ENCODE measurements around the gene PIKFYVE. TPM values are rescaled to one million over a fixed set of nuclear protein-coding genes. Genes with fewer than 3 reads are reported as not detected.

The PIKFYVE gene
- total and polyA plus RNA-seq, 7 donors: 2.8 to 14.2 (median 12.0) TPM

DNA sequence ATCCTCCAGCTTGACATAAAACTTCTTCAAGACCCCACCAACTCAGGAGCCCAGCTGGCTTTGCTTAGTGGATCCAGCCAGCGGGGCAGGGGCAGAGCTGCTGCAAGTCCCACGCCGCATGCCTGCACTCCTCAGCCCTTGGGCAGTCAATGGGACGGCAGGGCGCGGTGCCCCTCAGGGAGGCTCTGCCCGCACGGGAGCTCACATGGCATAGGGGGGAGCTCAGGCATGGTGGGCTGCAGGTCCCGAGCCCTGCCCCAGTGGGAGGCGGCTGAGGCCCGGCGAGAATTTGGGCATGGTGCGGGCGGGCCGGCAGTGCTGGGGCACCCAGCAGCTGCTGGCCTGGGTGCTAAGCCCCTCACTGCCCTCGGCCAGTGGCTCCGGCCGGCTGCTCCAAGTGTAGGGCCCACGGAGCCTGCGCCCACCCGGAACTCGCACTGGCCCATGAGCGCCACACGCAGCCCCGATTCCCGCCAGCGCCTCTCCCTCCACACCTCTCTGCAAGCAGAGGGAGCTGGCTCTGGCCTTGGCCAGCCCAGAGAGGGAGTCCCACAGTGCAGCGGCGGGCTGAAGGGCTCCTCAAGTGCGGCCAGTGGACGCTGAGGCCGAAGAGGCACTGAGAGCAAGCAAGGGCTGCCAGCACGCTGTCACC lies 38.3 kb upstream of the PIKFYVE start:
- Histone ChIP-seq H3K27ac (no peak overlapping the region), H3K27me3 (ENCODE audit: insufficient read depth in 3 of 3, low read length in 2 of 3) (peaks cover 0 to 2% (median 0%) of the 10 kb centered on the region in 3 donors), H3K4me1 (no peaks in the 10 kb centered on the region), H3K36me3 (ENCODE audit: insufficient read depth in 1 of 2, low read depth in 1 of 2) (no peaks in the 10 kb centered on the region), H3K9me3 (no peaks in the 10 kb centered on the region), H3K4me3 (no peak overlapping the region)
- DNase-seq (no peak), ATAC-seq (no peak)
- 90 to 95% (median 94%) methylated on average over 30 to 33 of the region's 33 CpGs for WGBS, 3 donors
- TF ChIP-seq, protein P1, sequence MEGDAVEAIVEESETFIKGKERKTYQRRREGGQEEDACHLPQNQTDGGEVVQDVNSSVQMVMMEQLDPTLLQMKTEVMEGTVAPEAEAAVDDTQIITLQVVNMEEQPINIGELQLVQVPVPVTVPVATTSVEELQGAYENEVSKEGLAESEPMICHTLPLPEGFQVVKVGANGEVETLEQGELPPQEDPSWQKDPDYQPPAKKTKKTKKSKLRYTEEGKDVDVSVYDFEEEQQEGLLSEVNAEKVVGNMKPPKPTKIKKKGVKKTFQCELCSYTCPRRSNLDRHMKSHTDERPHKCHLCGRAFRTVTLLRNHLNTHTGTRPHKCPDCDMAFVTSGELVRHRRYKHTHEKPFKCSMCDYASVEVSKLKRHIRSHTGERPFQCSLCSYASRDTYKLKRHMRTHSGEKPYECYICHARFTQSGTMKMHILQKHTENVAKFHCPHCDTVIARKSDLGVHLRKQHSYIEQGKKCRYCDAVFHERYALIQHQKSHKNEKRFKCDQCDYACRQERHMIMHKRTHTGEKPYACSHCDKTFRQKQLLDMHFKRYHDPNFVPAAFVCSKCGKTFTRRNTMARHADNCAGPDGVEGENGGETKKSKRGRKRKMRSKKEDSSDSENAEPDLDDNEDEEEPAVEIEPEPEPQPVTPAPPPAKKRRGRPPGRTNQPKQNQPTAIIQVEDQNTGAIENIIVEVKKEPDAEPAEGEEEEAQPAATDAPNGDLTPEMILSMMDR (IDR thresholded peaks at IDR 0.05): no peak
- intact Hi-C loops (cut with DNase I): no loop called here

DNA sequence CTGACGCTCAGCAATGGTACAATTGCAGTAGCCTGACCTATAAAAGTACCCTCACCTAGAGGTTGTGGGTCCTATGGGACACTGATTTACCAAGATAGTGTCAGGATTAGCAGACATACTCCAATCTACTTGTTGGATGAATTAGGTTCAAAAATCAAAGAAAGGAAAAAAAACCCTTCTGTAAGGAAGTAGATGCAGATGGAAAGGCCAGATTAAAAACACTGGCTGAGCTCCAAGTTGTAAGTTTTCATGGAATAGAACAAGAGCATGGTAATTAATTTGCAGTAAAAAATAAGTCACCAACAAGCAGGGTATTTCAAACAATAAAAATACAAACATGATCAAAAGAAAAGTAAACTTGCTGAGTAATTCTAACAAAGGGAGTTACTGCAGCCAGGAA lies 37.6 kb upstream of the PIKFYVE start:
- 55 to 60% (median 60%) methylated on average over 1 of the region's 1 CpG for WGBS, 3 donors
- intact Hi-C loops (cut with DNase I): no loop called here
- TF ChIP-seq, protein P1 (IDR thresholded peaks at IDR 0.05): no peak
- no peaks in the 10 kb centered on the region for H3K4me1 ChIP-seq
- no peaks in the 10 kb centered on the region for H3K36me3 ChIP-seq (ENCODE audit: insufficient read depth in 1 of 2, low read depth in 1 of 2)
- H3K4me3 ChIP-seq: no peak overlapping the region
- peaks cover 0 to 2% (median 0%) of the 10 kb centered on the region in 3 donors for H3K27me3 ChIP-seq (ENCODE audit: insufficient read depth in 3 of 3, low read length in 2 of 3)
- no peak for ATAC-seq
- H3K9me3 ChIP-seq: no peaks in the 10 kb centered on the region
- H3K27ac ChIP-seq: no peak overlapping the region
- DNase-seq: no peak

DNA sequence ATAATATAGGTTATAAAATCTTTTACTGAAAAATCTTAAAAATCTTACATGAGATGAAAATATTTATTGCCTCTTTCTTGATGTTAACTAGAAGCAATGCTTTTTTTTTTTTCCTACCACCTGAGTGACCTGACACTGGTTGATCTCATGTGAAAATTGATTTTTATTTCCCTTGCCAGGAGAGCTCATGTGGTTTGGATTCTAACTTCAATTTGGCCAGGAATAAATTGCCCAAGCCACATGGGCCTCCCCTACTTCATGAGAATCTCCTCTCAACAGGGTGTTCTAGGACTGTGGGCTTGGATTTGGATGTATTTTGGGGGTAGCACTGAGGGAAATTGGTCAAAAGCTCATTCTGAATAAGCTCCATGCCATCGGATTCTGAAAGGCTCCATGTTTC lies 31.3 kb upstream of the PIKFYVE start:
- DNase-seq (no peak), ATAC-seq (no peak)
- no peak overlapping the region for H3K27ac ChIP-seq

DNA sequence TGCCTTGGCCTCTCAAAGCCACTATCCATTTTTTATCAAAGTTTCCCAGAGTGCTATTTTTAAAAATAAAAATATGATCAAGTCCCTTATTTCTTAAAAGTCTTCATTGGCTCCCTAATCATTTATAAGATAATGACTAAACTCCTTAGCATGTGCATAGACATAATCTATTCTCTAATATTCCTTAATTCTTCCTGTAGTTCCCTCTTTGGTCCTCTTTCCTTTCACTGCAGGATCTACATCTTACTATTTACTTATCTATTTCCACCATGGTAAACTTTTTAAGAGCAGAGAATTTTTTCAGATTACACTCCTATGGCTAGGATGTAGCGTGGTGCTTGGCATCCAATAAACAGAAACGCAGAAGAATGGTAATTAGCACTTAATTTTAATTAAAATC lies 30.2 kb upstream of the PIKFYVE start:
- no peaks in the 10 kb centered on the region for H3K9me3 ChIP-seq
- no peaks in the 10 kb centered on the region for H3K27me3 ChIP-seq (ENCODE audit: insufficient read depth in 3 of 3, low read length in 2 of 3)
- no peak overlapping the region for H3K27ac ChIP-seq
- 69 to 99% (median 98%) methylated on average over 2 of the region's 2 CpGs for WGBS, 3 donors
- peaks cover 2 to 57% of the 10 kb centered on the region in 2 donors for H3K36me3 ChIP-seq (ENCODE audit: insufficient read depth in 1 of 2, low read depth in 1 of 2)
- TF ChIP-seq, protein P1 (IDR thresholded peaks at IDR 0.05): no peak
- no peak for DNase-seq
- H3K4me1 ChIP-seq: no peaks in the 10 kb centered on the region
- no peak for ATAC-seq
- no peak overlapping the region for H3K4me3 ChIP-seq
- intact Hi-C loops (cut with DNase I): no loop called here

More for the DNA sequence above, 31.3 kb upstream of the PIKFYVE start:
- H3K27me3 ChIP-seq (ENCODE audit: insufficient read depth in 3 of 3, low read length in 2 of 3): no peaks in the 10 kb centered on the region
- H3K9me3 ChIP-seq: no peaks in the 10 kb centered on the region
- intact Hi-C loops (cut with DNase I): no loop called here
- no peaks in the 10 kb centered on the region for H3K4me1 ChIP-seq
- TF ChIP-seq, protein P1 (IDR thresholded peaks at IDR 0.05): no peak
- 81 to 94% (median 90%) methylated on average over 1 of the region's 1 CpG for WGBS, 3 donors
- peaks cover 2 to 46% of the 10 kb centered on the region in 2 donors for H3K36me3 ChIP-seq (ENCODE audit: insufficient read depth in 1 of 2, low read depth in 1 of 2)
- no peak overlapping the region for H3K4me3 ChIP-seq
